GM23338 (cell line): ENCODE data around the gene TBC1D16.

Experiments
- CREB1 ChIP-seq: fragments of 250-450 bp; sonication (Bioruptor Pico); IDR thresholded peaks from 2 replicates; pipeline ENCODE4 v1.5.0; 2020; ENCODE audit warnings: low read depth, mild to moderate bottlenecking, moderate library complexity
- EZH2 ChIP-seq: fragments of 200-600 bp; sonication (generic); IDR thresholded peaks from one replicate; pipeline ENCODE4 v1.8.0; 2017; ENCODE audit warnings: antibody characterized with exemption, mild to moderate bottlenecking, low read depth; ENCODE audit not compliant: unreplicated experiment
- EZH2phosphoT487 ChIP-seq: fragments of 200-600 bp; sonication (generic); IDR thresholded peaks from one replicate; pipeline ENCODE4 v1.8.1; 2018; ENCODE audit warnings: antibody characterized with exemption; ENCODE audit not compliant: unreplicated experiment
- NANOG ChIP-seq: IDR thresholded peaks from 2 replicates; pipeline ENCODE4 v1.6.1; 2016; ENCODE audit warnings: antibody characterized with exemption, borderline replicate concordance
- POLR2AphosphoS5 ChIP-seq: IDR thresholded peaks from 2 replicates; pipeline ENCODE4 v1.6.1; 2016; ENCODE audit warnings: antibody characterized with exemption, low read depth
- STAT1 ChIP-seq: IDR thresholded peaks from one replicate; pipeline ENCODE4 v1.6.1; 2016; ENCODE audit warnings: antibody characterized with exemption; ENCODE audit not compliant: unreplicated experiment
- ZNF114 ChIP-seq: fragments of 250-450 bp; sonication (Bioruptor Pico); IDR thresholded peaks from 2 replicates; pipeline ENCODE4 v1.5.0; 2020; ENCODE audit warnings: mild to moderate bottlenecking, moderate library complexity
- TF ChIP-seq, protein P1 (sequence below), 2 experiments: fragments of 200-600 bp in 1 of 2; sonication (generic) in 1 of 2; conservative IDR thresholded peaks; 2 replicates each; pipeline versions ENCODE4 v1.5.1 to v1.6.1; 2016 to 2017; ENCODE audit warnings: antibody characterized with exemption in 2 of 2, low read depth in 2 of 2, mild to moderate bottlenecking in 2 of 2, moderate library complexity in 1 of 2
- TF ChIP-seq, protein P2 (sequence below): IDR thresholded peaks from one replicate; pipeline ENCODE4 v1.6.1; 2018; ENCODE audit warnings: antibody characterized with exemption; ENCODE audit not compliant: unreplicated experiment

DNA sequence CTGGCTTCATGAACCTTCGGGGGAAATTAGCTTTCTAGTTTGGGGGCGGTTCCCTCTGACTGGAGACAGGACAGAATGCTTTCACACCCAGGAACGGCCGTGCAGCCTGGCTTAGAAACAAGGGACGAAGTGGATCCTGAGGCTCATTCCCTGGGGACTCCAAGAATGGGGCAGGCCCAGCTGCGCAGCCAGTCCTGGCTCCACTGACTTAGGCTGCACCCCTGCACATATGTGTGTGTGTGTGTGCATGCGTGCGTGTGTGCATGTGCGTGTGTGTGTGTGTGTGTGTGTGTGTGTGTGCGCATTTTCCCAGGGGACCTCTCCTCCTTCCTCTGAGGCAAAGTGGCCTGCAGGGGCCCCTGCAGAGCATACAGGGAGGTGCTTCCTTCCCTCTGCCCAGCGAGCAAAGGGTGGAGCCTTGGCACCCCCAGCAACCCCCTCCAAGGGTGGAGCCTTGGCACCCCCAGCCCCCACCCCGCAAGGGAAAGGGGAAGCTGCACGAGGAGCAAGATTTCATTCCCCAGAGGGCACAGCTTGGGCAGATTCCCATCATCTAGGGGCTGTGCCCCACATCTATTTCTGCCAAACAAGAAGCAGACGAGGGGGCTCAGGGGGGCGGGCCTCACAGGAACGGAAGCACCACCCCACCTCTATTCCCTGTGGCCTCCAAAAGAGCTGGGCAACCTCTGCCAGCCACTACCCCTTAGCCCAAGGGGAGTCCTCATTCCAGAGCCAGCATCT is 98.9 kb downstream of the TBC1D16 start:
- TF ChIP-seq, protein P1, sequence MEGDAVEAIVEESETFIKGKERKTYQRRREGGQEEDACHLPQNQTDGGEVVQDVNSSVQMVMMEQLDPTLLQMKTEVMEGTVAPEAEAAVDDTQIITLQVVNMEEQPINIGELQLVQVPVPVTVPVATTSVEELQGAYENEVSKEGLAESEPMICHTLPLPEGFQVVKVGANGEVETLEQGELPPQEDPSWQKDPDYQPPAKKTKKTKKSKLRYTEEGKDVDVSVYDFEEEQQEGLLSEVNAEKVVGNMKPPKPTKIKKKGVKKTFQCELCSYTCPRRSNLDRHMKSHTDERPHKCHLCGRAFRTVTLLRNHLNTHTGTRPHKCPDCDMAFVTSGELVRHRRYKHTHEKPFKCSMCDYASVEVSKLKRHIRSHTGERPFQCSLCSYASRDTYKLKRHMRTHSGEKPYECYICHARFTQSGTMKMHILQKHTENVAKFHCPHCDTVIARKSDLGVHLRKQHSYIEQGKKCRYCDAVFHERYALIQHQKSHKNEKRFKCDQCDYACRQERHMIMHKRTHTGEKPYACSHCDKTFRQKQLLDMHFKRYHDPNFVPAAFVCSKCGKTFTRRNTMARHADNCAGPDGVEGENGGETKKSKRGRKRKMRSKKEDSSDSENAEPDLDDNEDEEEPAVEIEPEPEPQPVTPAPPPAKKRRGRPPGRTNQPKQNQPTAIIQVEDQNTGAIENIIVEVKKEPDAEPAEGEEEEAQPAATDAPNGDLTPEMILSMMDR (conservative IDR thresholded peaks at IDR 0.05; ENCODE audit: low read depth in 2 of 2) = 0 out of 4 replicates have a peak, but pooled peaks of 1 of the 2 experiments have one; percentile 9
- TF ChIP-seq EZH2phosphoT487 (no peak), EZH2 (no peak), CREB1 (no peak), POLR2AphosphoS5 (no peak), ZNF114 (CRISPR knock-in tag) (no peak), NANOG (no peak), STAT1 (no peak)
- TF ChIP-seq, protein P2, sequence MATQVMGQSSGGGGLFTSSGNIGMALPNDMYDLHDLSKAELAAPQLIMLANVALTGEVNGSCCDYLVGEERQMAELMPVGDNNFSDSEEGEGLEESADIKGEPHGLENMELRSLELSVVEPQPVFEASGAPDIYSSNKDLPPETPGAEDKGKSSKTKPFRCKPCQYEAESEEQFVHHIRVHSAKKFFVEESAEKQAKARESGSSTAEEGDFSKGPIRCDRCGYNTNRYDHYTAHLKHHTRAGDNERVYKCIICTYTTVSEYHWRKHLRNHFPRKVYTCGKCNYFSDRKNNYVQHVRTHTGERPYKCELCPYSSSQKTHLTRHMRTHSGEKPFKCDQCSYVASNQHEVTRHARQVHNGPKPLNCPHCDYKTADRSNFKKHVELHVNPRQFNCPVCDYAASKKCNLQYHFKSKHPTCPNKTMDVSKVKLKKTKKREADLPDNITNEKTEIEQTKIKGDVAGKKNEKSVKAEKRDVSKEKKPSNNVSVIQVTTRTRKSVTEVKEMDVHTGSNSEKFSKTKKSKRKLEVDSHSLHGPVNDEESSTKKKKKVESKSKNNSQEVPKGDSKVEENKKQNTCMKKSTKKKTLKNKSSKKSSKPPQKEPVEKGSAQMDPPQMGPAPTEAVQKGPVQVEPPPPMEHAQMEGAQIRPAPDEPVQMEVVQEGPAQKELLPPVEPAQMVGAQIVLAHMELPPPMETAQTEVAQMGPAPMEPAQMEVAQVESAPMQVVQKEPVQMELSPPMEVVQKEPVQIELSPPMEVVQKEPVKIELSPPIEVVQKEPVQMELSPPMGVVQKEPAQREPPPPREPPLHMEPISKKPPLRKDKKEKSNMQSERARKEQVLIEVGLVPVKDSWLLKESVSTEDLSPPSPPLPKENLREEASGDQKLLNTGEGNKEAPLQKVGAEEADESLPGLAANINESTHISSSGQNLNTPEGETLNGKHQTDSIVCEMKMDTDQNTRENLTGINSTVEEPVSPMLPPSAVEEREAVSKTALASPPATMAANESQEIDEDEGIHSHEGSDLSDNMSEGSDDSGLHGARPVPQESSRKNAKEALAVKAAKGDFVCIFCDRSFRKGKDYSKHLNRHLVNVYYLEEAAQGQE = no peak
